Mesothelial cell of epicardium (in vitro differentiated cells): ENCODE results near the gene MGAT5. TPM values are rescaled to one million over a fixed set of nuclear protein-coding genes. Genes with fewer than 3 reads are reported as not detected.

Experiments
- DNase-seq, 2 experiments: peaks; one replicate each; pipeline ENCODE4 v3.0.0; 2021; ENCODE audit warnings: low spot score in 2 of 2; ENCODE audit not compliant: unreplicated experiment in 2 of 2
- H3K27ac Mint-ChIP-seq: 2 replicates; pipeline ENCODE4 v1.8.0; 2021; ENCODE audit warnings: mixed read lengths
- H3K27me3 Mint-ChIP-seq: 2 replicates; pipeline ENCODE4 v1.8.0; 2021; ENCODE audit warnings: low read depth, mixed read lengths
- H3K36me3 Mint-ChIP-seq: 2 replicates; pipeline ENCODE4 v1.8.0; 2021; ENCODE audit warnings: mixed read lengths
- H3K4me1 Mint-ChIP-seq: 2 replicates; pipeline ENCODE4 v1.8.0; 2021; ENCODE audit warnings: mixed read lengths
- H3K4me3 Mint-ChIP-seq: 2 replicates; pipeline ENCODE4 v1.8.0; 2021; ENCODE audit warnings: mild to moderate bottlenecking, moderate library complexity, mixed read lengths
- H3K9me3 Mint-ChIP-seq: 2 replicates; pipeline ENCODE4 v1.8.0; 2021; ENCODE audit warnings: mixed read lengths
- total RNA-seq: library from RNA; stranded (reverse); gene quantifications from 3 replicates; pipeline ENCODE4 v1.2.1, GENCODE V29; 2021
- TF ChIP-seq, protein P1 (sequence below): fragments of 200-600 bp; sonication (generic); IDR thresholded peaks from one replicate; pipeline ENCODE4 v1.5.0; 2021; ENCODE audit warnings: antibody characterized with exemption; ENCODE audit not compliant: unreplicated experiment

MGAT5 gene
- total RNA-seq, 1 donor from 2014 or later, result 41.1 TPM

DNA sequence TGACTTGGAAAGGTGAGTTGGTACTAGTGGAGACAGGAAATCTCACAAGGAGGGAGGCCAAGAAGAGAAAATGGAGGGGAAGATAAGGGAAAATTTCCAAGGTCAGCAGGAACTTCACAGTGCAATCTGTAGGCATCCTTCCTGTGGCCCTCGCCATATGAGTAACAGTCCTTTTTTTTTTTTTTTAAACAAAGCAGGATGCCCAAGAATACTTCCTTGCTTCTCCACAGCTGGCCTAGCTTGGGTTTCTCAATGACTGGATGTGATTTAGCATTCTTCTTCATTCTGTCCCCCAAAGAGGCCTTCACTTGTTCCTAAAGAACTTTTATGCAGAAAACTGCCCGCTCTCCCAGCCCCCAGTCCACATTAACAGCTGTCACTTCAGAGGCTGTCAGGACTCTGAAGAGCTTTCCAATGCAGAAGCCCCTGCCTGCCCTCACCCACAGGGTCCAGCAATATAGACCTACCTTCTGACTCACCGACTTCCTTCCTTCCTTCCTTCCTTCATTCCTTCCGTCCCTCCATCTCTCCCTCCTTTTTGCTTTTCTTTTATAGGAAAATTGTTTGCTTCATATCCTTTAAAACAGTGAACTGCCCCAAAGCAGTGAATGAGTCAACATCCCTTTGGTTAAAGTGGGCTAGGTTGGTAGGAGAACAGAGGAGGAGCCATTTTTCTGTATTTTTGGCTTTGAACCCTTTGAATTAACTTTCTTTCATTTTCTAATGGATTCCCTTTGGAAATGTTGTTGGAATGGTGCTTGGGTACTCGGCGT is 172.0 kb downstream of the MGAT5 start:
- Mint-ChIP-seq H3K4me3 (no peak overlapping the region), H3K9me3 (no peaks in the 10 kb centered on the region), H3K36me3 (peaks cover 3% of the 10 kb centered on the region), H3K27ac (no peak overlapping the region), H3K4me1 (no peaks in the 10 kb centered on the region), H3K27me3 (no peaks in the 10 kb centered on the region)
- DNase-seq, result no peak
- TF ChIP-seq, protein P1, sequence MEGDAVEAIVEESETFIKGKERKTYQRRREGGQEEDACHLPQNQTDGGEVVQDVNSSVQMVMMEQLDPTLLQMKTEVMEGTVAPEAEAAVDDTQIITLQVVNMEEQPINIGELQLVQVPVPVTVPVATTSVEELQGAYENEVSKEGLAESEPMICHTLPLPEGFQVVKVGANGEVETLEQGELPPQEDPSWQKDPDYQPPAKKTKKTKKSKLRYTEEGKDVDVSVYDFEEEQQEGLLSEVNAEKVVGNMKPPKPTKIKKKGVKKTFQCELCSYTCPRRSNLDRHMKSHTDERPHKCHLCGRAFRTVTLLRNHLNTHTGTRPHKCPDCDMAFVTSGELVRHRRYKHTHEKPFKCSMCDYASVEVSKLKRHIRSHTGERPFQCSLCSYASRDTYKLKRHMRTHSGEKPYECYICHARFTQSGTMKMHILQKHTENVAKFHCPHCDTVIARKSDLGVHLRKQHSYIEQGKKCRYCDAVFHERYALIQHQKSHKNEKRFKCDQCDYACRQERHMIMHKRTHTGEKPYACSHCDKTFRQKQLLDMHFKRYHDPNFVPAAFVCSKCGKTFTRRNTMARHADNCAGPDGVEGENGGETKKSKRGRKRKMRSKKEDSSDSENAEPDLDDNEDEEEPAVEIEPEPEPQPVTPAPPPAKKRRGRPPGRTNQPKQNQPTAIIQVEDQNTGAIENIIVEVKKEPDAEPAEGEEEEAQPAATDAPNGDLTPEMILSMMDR, result no peak

DNA sequence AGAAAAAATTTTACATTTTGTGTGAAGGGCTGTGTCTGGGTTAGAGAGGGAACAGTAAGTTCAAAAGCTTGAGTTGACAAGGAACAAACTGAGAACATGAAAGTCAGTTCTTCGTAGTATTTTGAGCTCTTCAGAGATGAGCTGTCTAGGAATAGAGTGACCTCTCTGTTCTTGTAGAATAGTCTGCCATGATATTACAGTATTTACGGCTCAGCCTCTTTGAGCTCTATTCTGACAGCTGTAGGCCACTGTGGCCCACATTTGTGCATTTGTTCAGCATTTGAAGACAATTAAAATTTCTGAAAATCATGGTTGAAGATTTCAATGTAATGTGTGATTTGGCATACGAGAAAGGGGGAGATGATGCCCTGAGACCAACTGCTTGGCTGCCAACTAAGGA is 172.8 kb downstream of the MGAT5 start:
- Mint-ChIP-seq H3K36me3 (peaks cover 3% of the 10 kb centered on the region), H3K4me1 (no peaks in the 10 kb centered on the region), H3K9me3 (no peaks in the 10 kb centered on the region), H3K27me3 (no peaks in the 10 kb centered on the region), H3K27ac (no peak overlapping the region), H3K4me3 (no peak overlapping the region)
- TF ChIP-seq, protein P1, result no peak
- DNase-seq, result no peak

DNA sequence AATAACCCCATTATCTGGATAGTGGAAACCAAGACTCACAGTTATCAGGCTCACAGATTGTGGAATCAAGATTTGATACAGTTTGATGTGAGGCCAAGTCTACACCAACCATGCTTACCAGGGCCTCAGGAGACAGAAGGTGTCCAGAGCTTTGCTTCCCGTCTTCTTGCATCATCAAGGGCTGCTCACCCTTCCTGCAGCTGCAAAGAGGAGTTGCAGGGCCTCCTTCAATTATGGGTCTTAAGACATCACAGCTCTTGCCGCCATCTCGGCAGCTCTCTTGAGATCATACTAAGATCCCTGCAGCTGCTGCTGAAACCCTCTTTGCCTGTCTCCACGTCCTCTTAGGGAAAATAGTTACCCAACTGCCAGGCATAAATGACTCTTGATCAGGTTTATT is 176.0 kb downstream of the MGAT5 start:
- no peaks in the 10 kb centered on the region for H3K9me3 Mint-ChIP-seq
- H3K36me3 Mint-ChIP-seq, result peaks cover 3% of the 10 kb centered on the region
- H3K4me1 Mint-ChIP-seq, result peaks cover 5% of the 10 kb centered on the region
- TF ChIP-seq, protein P1, result no peak
- no peak overlapping the region for H3K27ac Mint-ChIP-seq
- DNase-seq, result no peak
- H3K4me3 Mint-ChIP-seq, result no peak overlapping the region
- H3K27me3 Mint-ChIP-seq, result no peaks in the 10 kb centered on the region

DNA sequence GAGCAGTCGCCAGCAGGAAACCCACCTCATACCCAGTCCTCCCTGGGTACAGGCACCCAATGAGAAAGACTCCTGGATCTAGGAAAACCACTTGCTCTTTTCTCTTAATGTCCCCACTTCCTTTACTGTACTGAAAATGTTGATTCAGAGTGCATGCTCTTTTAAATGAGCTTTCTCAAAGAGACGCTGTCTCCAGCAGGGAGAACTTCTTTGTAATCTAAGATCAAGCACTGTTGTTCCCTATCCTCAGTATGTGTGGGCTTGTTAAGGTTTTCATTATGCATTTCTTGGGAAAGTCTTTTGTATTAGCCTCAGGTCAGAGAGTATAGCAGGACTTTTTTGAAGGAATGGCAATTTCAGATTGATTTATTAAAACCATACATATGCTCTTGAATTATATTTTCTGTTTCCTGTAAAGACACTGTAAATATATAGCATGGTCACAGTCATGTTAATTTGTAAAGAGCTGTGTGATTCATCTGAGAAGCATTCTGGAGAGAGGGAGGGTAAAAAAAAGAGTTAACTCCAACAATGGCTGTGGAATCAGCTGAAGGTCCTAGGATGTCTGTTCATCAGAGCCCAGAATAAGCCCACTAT is 178.1 kb downstream of the MGAT5 start:
- no peak for DNase-seq

DNA sequence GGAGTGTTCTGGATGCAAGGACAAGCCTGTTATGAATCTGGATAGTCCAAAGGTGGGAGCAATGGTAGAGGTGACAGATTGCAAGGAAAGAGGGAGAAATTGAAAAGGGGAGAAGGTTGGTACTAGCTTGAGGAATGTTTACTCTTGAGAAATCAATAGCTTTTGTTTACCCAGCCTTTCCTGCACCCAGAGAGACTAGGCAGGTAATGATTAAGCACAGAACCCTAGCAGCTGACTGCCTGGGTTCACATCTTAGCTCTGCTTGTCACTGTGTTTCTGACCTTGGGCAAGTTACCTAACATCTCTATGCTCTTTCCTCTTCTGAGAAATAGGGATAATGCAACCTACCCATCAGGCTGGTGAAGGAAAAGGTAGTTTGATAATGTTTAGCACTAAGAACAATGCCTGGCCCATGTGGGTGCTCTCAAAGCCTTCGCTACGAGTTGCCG is 178.6 kb downstream of the MGAT5 start:
- TF ChIP-seq, protein P1, result no peak
- no peaks in the 10 kb centered on the region for H3K9me3 Mint-ChIP-seq
- peaks cover 5% of the 10 kb centered on the region for H3K4me1 Mint-ChIP-seq
- peaks cover 11% of the 10 kb centered on the region for H3K36me3 Mint-ChIP-seq
- DNase-seq, result no peak
- no peaks in the 10 kb centered on the region for H3K27me3 Mint-ChIP-seq
- no peak overlapping the region for H3K27ac Mint-ChIP-seq
- no peak overlapping the region for H3K4me3 Mint-ChIP-seq

More for the DNA sequence above, 178.1 kb downstream of the MGAT5 start:
- no peak overlapping the region for H3K27ac Mint-ChIP-seq
- H3K36me3 Mint-ChIP-seq, result peaks cover 11% of the 10 kb centered on the region
- H3K27me3 Mint-ChIP-seq, result no peaks in the 10 kb centered on the region
- H3K4me3 Mint-ChIP-seq, result no peak overlapping the region
- no peaks in the 10 kb centered on the region for H3K9me3 Mint-ChIP-seq
- TF ChIP-seq, protein P1, result no peak
- peaks cover 5% of the 10 kb centered on the region for H3K4me1 Mint-ChIP-seq
